HEK293 (cell line): ENCODE data around the gene CTSH.

ENCODE experiments used
- CTCF ChIA-PET: fragments of 350-600 bp; formaldehyde crosslinking; extraction: SDS; loops from one replicate; lab custom pipeline; 2021; ENCODE audit warnings: antibody characterized with exemption; lab: Yijun Ruan, JAX
- POLR2A ChIA-PET: fragments of 300-600 bp; formaldehyde crosslinking; extraction: SDS; loops from one replicate; lab custom pipeline; 2020; ENCODE audit warnings: antibody characterized with exemption, inconsistent platforms; lab: Yijun Ruan, JAX
- H3K27ac ChIP-seq: fragments of 200-500 bp; sonication (Bioruptor generic); 2 replicates; pipeline ENCODE4 v1.5.1; 2014; ENCODE audit warnings: low read depth, low read length, control low read depth, inconsistent platforms; ENCODE audit errors: extremely low read depth
- H3K36me3 ChIP-seq, 2 experiments: fragments of 200-500 bp in 1 of 2; sonication (Bioruptor generic) in 1 of 2; 1 replicate in 1 of 2; 2 replicates in 1 of 2; pipeline ENCODE4 v1.5.1; 2014 to 2017; ENCODE audit warnings: inconsistent platforms in 2 of 2, low read length in 2 of 2; ENCODE audit not compliant: control insufficient read depth in 2 of 2, insufficient read depth in 1 of 2
- H3K4me1 ChIP-seq: fragments of 200-500 bp; sonication (Bioruptor generic); 2 replicates; pipeline ENCODE4 v1.5.1; 2014; ENCODE audit warnings: mild to moderate bottlenecking, low read length, inconsistent platforms; ENCODE audit not compliant: control insufficient read depth, insufficient read depth
- H3K4me3 ChIP-seq: 2 replicates; pipeline ENCODE4 v1.5.1; 2011; ENCODE audit warnings: low read depth, mild to moderate bottlenecking, control low read depth, low read length, moderate library complexity
- H3K9me3 ChIP-seq: fragments of 200-500 bp; sonication (Bioruptor generic); 2 replicates; pipeline ENCODE4 v1.5.1; 2014; ENCODE audit warnings: low read depth, low read length, inconsistent platforms; ENCODE audit not compliant: control insufficient read depth, insufficient read depth
- GFI1B ChIP-seq: fragments of 450-650 bp; formaldehyde crosslinking; IDR thresholded peaks from 2 replicates; pipeline ENCODE4 v1.5.1; 2016; ENCODE audit warnings: missing biosample characterization, missing genetic modification characterization
- GLI4 ChIP-seq: fragments of 450-650 bp; formaldehyde crosslinking; IDR thresholded peaks from 2 replicates; pipeline ENCODE4 v1.5.1; 2016; ENCODE audit warnings: missing biosample characterization, missing genetic modification characterization
- HOXD13 ChIP-seq: sonication (generic); formaldehyde crosslinking; IDR thresholded peaks from 2 replicates; pipeline ENCODE4 v1.8.0; 2022; ENCODE audit warnings: missing genetic modification reagents, borderline replicate concordance
- IKZF3 ChIP-seq: fragments of 450-650 bp; IDR thresholded peaks from 2 replicates; pipeline ENCODE4 v1.5.0; 2018; ENCODE audit warnings: missing biosample characterization, mild to moderate bottlenecking, missing genetic modification characterization, moderate library complexity
- MEIS1 ChIP-seq: sonication (generic); formaldehyde crosslinking; IDR thresholded peaks from 2 replicates; pipeline ENCODE4 v1.8.1; 2022; ENCODE audit warnings: missing genetic modification reagents, mild to moderate bottlenecking, borderline replicate concordance
- SCRT2 ChIP-seq: fragments of 450-650 bp; formaldehyde crosslinking; IDR thresholded peaks from 2 replicates; pipeline ENCODE4 v1.5.1; 2016; ENCODE audit warnings: missing biosample characterization, missing genetic modification characterization
- ZFP37 ChIP-seq: fragments of 450-650 bp; formaldehyde crosslinking; IDR thresholded peaks from 2 replicates; pipeline ENCODE4 v1.5.1; 2016; ENCODE audit warnings: missing biosample characterization, missing genetic modification characterization
- ZFP41 ChIP-seq: fragments of 450-650 bp; formaldehyde crosslinking; IDR thresholded peaks from 2 replicates; pipeline ENCODE4 v1.5.1; 2016; ENCODE audit warnings: missing biosample characterization, missing genetic modification characterization, borderline replicate concordance
- ZNF404 ChIP-seq: fragments of 450-650 bp; formaldehyde crosslinking; IDR thresholded peaks from 2 replicates; pipeline ENCODE4 v1.5.1; 2017; ENCODE audit warnings: missing biosample characterization, missing genetic modification characterization
- ZNF423 ChIP-seq: fragments of 450-650 bp; formaldehyde crosslinking; IDR thresholded peaks from 2 replicates; pipeline ENCODE4 v1.5.1; 2016; ENCODE audit warnings: missing biosample characterization, missing genetic modification characterization
- ZNF48 ChIP-seq: fragments of 450-650 bp; formaldehyde crosslinking; IDR thresholded peaks from 2 replicates; pipeline ENCODE4 v1.5.1; 2016; ENCODE audit warnings: missing biosample characterization, missing genetic modification characterization
- ZNF555 ChIP-seq: fragments of 450-650 bp; formaldehyde crosslinking; conservative IDR thresholded peaks from 2 replicates; pipeline ENCODE4 v1.5.1; 2017; ENCODE audit warnings: missing biosample characterization, mild to moderate bottlenecking, missing genetic modification characterization, inconsistent platforms
- ZNF747 ChIP-seq: fragments of 450-650 bp; formaldehyde crosslinking; IDR thresholded peaks from 2 replicates; pipeline ENCODE4 v1.5.1; 2016; ENCODE audit warnings: missing biosample characterization, missing genetic modification characterization
- TF ChIP-seq, protein P1 (sequence below): fragments of 450-650 bp; formaldehyde crosslinking; IDR thresholded peaks from 2 replicates; pipeline ENCODE4 v1.5.1; 2016; ENCODE audit warnings: missing biosample characterization, missing genetic modification characterization, low read depth
- TF ChIP-seq, protein P2 (sequence below): fragments of 450-650 bp; formaldehyde crosslinking; IDR thresholded peaks from 2 replicates; pipeline ENCODE4 v1.5.0; 2017; ENCODE audit warnings: missing biosample characterization, missing genetic modification characterization, borderline replicate concordance
- TF ChIP-seq, protein P3 (sequence below): fragments of 450-650 bp; formaldehyde crosslinking; IDR thresholded peaks from 2 replicates; pipeline ENCODE4 v1.5.1; 2016; ENCODE audit warnings: missing biosample characterization, missing genetic modification characterization

CTSH gene

DNA sequence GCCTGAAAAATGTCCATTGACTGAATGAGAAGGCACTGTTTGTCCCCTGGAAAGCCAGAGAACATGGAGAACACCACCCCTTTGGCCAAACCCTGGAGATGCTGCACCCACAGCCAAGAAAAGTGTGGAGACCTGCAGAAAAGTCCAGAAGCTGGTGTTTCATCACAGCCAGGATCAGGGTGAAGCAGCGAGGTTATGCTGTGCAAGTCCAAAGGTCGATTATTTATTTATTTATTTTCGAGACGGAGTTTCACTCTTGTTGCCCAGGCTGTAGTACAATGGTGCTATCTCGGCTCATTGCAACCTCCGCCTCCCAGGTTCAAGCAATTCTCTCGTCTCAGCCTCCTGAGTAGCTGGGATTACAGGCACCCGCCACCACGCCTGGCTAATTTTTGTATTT is 5.5 kb upstream of the CTSH start (continued):
- TF ChIP-seq, protein P1, sequence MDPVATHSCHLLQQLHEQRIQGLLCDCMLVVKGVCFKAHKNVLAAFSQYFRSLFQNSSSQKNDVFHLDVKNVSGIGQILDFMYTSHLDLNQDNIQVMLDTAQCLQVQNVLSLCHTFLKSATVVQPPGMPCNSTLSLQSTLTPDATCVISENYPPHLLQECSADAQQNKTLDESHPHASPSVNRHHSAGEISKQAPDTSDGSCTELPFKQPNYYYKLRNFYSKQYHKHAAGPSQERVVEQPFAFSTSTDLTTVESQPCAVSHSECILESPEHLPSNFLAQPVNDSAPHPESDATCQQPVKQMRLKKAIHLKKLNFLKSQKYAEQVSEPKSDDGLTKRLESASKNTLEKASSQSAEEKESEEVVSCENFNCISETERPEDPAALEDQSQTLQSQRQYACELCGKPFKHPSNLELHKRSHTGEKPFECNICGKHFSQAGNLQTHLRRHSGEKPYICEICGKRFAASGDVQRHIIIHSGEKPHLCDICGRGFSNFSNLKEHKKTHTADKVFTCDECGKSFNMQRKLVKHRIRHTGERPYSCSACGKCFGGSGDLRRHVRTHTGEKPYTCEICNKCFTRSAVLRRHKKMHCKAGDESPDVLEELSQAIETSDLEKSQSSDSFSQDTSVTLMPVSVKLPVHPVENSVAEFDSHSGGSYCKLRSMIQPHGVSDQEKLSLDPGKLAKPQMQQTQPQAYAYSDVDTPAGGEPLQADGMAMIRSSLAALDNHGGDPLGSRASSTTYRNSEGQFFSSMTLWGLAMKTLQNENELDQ (tag by site-specific recombination), result no peak
- TF ChIP-seq GLI4 (tag by site-specific recombination) (no peak), ZNF555 (tag by site-specific recombination) (no peak), ZNF423 (tag by site-specific recombination) (no peak), GFI1B (tag by site-specific recombination) (no peak)
- TF ChIP-seq, protein P2, sequence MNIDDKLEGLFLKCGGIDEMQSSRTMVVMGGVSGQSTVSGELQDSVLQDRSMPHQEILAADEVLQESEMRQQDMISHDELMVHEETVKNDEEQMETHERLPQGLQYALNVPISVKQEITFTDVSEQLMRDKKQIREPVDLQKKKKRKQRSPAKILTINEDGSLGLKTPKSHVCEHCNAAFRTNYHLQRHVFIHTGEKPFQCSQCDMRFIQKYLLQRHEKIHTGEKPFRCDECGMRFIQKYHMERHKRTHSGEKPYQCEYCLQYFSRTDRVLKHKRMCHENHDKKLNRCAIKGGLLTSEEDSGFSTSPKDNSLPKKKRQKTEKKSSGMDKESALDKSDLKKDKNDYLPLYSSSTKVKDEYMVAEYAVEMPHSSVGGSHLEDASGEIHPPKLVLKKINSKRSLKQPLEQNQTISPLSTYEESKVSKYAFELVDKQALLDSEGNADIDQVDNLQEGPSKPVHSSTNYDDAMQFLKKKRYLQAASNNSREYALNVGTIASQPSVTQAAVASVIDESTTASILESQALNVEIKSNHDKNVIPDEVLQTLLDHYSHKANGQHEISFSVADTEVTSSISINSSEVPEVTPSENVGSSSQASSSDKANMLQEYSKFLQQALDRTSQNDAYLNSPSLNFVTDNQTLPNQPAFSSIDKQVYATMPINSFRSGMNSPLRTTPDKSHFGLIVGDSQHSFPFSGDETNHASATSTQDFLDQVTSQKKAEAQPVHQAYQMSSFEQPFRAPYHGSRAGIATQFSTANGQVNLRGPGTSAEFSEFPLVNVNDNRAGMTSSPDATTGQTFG, result no peak

DNA sequence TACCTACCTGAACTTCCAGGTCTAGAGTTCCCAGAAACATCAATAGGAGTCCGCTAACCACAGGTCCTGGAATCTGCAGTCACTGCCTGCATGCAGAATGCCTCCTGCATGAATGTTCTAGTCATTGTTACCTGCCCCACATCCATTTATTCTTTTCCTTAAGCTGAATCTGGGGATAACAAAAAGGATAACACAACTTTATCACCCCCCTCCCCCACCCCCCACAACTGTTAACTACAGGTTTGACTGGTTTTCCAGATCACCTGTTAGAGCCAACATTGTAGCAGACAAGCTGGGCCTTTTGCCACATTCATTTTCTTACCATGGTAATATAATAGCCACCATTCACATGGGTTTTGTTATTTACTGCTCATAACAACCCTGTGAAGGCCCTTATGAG is 4.6 kb upstream of the CTSH start:
- no peaks in the 10 kb centered on the region for H3K9me3 ChIP-seq
- POLR2A ChIA-PET, result no interaction called here
- no peak overlapping the region for H3K4me3 ChIP-seq
- CTCF ChIA-PET, result interaction anchor here (0.7 kb wide), 1 partner anchor 396 kb away, joined by 5 read pairs; no protein-coding TSS in a partner anchor
- no peak overlapping the region for H3K27ac ChIP-seq
- H3K4me1 ChIP-seq, result 0 out of 2 replicates have a peak, but pooled peaks cover 2% of the 10 kb centered on the region
- no peaks in the 10 kb centered on the region for H3K36me3 ChIP-seq
- TF ChIP-seq ZNF404 (tag by site-specific recombination) (no peak), MEIS1 (CRISPR knock-in tag) (no peak), SCRT2 (tag by site-specific recombination) (0 out of 2 replicates have a peak, but pooled peaks have one; percentile 13)
- TF ChIP-seq, protein P3, sequence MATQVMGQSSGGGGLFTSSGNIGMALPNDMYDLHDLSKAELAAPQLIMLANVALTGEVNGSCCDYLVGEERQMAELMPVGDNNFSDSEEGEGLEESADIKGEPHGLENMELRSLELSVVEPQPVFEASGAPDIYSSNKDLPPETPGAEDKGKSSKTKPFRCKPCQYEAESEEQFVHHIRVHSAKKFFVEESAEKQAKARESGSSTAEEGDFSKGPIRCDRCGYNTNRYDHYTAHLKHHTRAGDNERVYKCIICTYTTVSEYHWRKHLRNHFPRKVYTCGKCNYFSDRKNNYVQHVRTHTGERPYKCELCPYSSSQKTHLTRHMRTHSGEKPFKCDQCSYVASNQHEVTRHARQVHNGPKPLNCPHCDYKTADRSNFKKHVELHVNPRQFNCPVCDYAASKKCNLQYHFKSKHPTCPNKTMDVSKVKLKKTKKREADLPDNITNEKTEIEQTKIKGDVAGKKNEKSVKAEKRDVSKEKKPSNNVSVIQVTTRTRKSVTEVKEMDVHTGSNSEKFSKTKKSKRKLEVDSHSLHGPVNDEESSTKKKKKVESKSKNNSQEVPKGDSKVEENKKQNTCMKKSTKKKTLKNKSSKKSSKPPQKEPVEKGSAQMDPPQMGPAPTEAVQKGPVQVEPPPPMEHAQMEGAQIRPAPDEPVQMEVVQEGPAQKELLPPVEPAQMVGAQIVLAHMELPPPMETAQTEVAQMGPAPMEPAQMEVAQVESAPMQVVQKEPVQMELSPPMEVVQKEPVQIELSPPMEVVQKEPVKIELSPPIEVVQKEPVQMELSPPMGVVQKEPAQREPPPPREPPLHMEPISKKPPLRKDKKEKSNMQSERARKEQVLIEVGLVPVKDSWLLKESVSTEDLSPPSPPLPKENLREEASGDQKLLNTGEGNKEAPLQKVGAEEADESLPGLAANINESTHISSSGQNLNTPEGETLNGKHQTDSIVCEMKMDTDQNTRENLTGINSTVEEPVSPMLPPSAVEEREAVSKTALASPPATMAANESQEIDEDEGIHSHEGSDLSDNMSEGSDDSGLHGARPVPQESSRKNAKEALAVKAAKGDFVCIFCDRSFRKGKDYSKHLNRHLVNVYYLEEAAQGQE (tag by site-specific recombination), result no peak
- TF ChIP-seq, all 188 proteins: peak for 1

DNA sequence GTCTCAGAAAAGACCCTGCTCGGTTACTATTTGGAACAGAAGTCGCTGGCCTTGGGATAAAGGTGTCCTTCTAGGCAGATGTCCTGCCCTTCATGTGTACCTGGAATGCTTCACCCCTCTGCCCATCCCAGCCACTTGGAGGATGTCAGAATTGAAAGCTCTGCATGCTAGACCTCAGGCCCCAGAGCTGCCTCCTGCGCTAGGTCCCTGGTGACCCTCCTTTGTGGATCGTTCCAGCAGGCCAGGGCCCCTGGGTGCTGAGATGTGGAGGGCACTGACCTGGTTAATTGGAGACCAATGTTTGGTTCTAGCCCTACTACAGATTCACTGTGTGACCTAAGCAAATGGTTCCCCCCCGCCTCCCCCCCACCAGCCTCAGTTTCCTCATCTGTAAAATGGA is 2.7 kb upstream of the CTSH start:
- TF ChIP-seq HOXD13 (CRISPR knock-in tag) (no peak), ZFP37 (tag by site-specific recombination) (no peak), ZNF747 (no peak), ZFP41 (tag by site-specific recombination) (no peak), ZNF48 (no peak), IKZF3 (tag by site-specific recombination) (no peak)
- Histone ChIP-seq H3K4me1 (0 out of 2 replicates have a peak, but pooled peaks cover 2% of the 10 kb centered on the region), H3K9me3 (no peaks in the 10 kb centered on the region), H3K36me3 (no peaks in the 10 kb centered on the region), H3K27ac (no peak overlapping the region), H3K4me3 (no peak overlapping the region)
- POLR2A ChIA-PET, result no interaction called here
- CTCF ChIA-PET, result interaction anchor here (0.6 to 2.3 kb wide), 3 partner anchors 32 to 60 kb away, joined by 3 to 9 read pairs (median 7); no protein-coding TSS in a partner anchor
